ENCODE measurements around the gene GRM5. TPM values are rescaled to one million over a fixed set of nuclear protein-coding genes. Genes with fewer than 3 reads are reported as not detected.

Gene GRM5
- total RNA-seq, 1 donor from 2014 or later: not detected

DNA sequence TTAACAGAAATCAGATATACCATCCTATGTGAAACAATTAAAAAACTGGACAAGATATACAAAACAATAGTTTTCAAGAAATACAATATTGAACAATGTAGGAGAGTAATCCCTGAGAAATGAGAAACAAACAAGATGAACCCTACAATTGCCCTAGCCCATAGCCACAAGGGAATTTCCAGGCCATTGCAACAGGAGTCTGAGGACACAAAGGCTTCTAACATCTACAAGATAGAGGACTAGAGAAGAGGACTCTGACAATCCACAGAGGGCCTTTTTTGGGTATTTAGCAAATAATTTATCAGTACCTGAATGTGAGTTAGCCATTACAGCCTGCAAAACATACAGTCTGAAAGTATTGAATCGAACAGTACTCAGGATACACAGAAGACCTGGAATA is 251.7 kb downstream of the GRM5 start:
- Histone ChIP-seq H3K9ac (ENCODE audit: low read depth in 1 of 3, low read length in 3 of 3) (no peak overlapping the region), H3K4me1 (ENCODE audit: control insufficient read depth in 3 of 3, insufficient read depth in 3 of 3, low read length in 3 of 3) (no peaks in the 10 kb centered on the region), H3K4me3 (ENCODE audit: low read length in 3 of 3) (no peak overlapping the region), H3K27ac (ENCODE audit: low read depth, low read length) (no peak overlapping the region), H3K27me3 (ENCODE audit: control insufficient read depth in 3 of 3, insufficient read depth in 3 of 3, low read length in 3 of 3) (no peaks in the 10 kb centered on the region), H3K9me3 (ENCODE audit: control insufficient read depth in 3 of 3, low read length in 3 of 3) (peaks cover 0 to 2% (median 0%) of the 10 kb centered on the region in 3 donors), H3K36me3 (ENCODE audit: control insufficient read depth in 3 of 3, insufficient read depth in 3 of 3, low read length in 3 of 3) (no peaks in the 10 kb centered on the region)

DNA sequence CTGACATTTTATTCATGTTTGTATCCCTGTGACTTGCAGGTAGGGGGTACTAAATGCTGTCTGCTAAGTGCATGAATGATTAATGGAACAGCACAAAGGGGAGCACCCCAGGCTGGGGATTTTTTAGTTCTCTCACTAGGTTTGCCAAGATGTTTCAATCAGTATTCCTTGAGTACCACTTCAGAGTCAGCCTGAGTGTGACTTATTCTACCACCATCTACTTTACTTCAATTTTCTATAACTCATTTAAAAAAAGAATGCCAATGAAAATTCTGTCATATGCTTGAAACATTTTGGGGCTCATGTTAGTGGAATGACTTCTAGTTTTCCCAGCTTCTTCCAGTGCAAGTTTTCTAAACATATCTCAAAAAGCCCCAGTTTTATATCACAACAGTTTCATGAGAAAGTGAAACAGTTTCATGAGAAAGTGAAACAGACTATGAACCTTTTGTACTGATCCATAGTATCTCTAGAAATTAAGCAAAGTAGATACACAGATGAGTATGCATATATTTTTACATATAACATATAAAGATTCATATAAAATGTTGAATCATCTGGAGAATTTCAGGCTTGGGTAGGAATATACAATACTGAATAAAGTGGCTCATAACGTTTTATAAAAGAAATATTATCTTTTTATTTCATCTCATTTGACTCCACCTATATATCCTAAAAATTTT is 252.4 kb downstream of the GRM5 start:
- no peak overlapping the region for H3K9ac ChIP-seq (ENCODE audit: low read depth in 1 of 3, low read length in 3 of 3)
- H3K36me3 ChIP-seq (ENCODE audit: control insufficient read depth in 3 of 3, insufficient read depth in 3 of 3, low read length in 3 of 3): no peaks in the 10 kb centered on the region
- H3K4me3 ChIP-seq (ENCODE audit: low read length in 3 of 3): no peak overlapping the region
- peaks cover 0 to 2% (median 0%) of the 10 kb centered on the region in 3 donors for H3K9me3 ChIP-seq (ENCODE audit: control insufficient read depth in 3 of 3, low read length in 3 of 3)
- no peak overlapping the region for H3K27ac ChIP-seq (ENCODE audit: low read depth, low read length)
- no peaks in the 10 kb centered on the region for H3K4me1 ChIP-seq (ENCODE audit: control insufficient read depth in 3 of 3, insufficient read depth in 3 of 3, low read length in 3 of 3)
- no peaks in the 10 kb centered on the region for H3K27me3 ChIP-seq (ENCODE audit: control insufficient read depth in 3 of 3, insufficient read depth in 3 of 3, low read length in 3 of 3)

DNA sequence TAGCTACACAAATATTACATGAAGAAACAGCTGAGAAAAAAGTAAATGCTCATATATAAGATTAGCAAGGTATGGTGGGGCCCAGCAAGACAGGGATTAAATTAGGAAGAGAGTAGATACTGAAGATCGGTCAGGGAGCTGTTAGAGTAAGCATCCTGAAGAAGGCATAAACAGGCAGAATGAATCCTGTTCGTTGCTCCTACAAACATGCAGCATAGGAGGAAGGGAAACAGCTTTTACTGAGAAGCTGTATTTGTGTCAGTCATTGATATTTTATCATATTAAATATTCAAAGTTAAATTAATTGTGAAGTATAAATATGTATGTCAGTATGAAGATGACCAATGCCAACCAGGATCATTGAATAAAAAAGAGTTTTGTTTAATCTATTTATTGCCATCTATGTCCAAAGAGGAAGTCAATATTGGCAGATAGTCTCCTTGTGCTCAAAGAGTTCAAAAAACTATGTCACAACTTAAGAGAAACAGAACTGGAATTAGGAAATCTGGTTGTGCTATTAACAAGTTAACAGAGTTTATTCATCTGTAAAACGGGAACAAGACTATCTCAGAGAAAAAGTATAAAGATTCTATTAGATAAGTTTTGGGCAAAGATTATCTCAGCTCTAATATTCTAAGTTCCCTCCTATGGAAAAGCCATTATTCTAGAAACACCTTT is 255.2 kb downstream of the GRM5 start:
- H3K36me3 ChIP-seq (ENCODE audit: control insufficient read depth in 3 of 3, insufficient read depth in 3 of 3, low read length in 3 of 3): no peaks in the 10 kb centered on the region
- no peaks in the 10 kb centered on the region for H3K27me3 ChIP-seq (ENCODE audit: control insufficient read depth in 3 of 3, insufficient read depth in 3 of 3, low read length in 3 of 3)
- H3K9me3 ChIP-seq (ENCODE audit: control insufficient read depth in 3 of 3, low read length in 3 of 3): peaks cover 0 to 2% (median 0%) of the 10 kb centered on the region in 3 donors
- no peak overlapping the region for H3K9ac ChIP-seq (ENCODE audit: low read depth in 1 of 3, low read length in 3 of 3)
- no peak overlapping the region for H3K27ac ChIP-seq (ENCODE audit: low read depth, low read length)
- H3K4me1 ChIP-seq (ENCODE audit: control insufficient read depth in 3 of 3, insufficient read depth in 3 of 3, low read length in 3 of 3): no peaks in the 10 kb centered on the region
- H3K4me3 ChIP-seq (ENCODE audit: low read length in 3 of 3): no peak overlapping the region

DNA sequence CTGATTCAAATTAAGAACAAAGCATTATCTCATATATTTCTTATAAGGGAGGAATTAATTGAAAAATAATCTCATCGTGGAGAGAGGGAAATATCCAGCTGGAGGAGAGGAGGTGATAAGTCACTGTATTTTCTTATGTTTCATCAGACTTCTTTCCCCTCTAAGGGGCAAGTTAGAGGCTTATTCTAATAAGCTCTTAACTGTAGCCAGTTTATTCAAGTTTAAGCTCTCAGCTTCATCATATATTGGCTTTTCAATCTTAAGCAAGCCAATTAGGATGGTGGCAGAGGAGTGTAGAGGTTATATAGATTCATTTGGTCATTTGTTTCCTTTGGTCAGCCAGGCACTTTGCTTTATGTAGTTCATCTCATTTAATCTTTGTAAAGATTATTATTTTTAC is 256.7 kb downstream of the GRM5 start:
- H3K4me1 ChIP-seq (ENCODE audit: control insufficient read depth in 3 of 3, insufficient read depth in 3 of 3, low read length in 3 of 3): no peaks in the 10 kb centered on the region
- no peak overlapping the region for H3K9ac ChIP-seq (ENCODE audit: low read depth in 1 of 3, low read length in 3 of 3)
- no peaks in the 10 kb centered on the region for H3K36me3 ChIP-seq (ENCODE audit: control insufficient read depth in 3 of 3, insufficient read depth in 3 of 3, low read length in 3 of 3)
- H3K9me3 ChIP-seq (ENCODE audit: control insufficient read depth in 3 of 3, low read length in 3 of 3): peaks cover 0 to 2% (median 0%) of the 10 kb centered on the region in 3 donors
- H3K27me3 ChIP-seq (ENCODE audit: control insufficient read depth in 3 of 3, insufficient read depth in 3 of 3, low read length in 3 of 3): no peaks in the 10 kb centered on the region
- H3K4me3 ChIP-seq (ENCODE audit: low read length in 3 of 3): no peak overlapping the region
- H3K27ac ChIP-seq (ENCODE audit: low read depth, low read length): no peak overlapping the region

DNA sequence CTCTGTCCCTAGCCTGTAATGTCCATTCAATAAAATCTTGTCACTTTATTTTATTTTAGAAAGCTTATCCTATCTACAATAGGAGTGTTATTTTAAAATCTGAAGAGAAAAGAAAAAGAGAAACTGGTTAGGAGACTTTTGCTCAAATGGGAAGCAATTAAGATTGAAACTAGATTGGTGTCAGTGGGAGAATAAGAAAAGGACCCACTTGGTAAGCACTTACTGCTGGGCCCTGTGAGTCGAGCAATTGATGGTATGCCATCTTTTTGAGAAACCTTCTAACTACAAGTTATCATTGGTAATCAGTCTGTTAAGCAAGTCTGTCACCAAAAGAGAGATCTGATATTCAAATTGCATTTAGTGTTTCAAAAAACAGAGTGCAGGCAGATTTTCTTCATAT is 258.4 kb downstream of the GRM5 start:
- Histone ChIP-seq H3K4me1 (ENCODE audit: control insufficient read depth in 3 of 3, insufficient read depth in 3 of 3, low read length in 3 of 3) (no peaks in the 10 kb centered on the region), H3K4me3 (ENCODE audit: low read length in 3 of 3) (no peak overlapping the region), H3K27me3 (ENCODE audit: control insufficient read depth in 3 of 3, insufficient read depth in 3 of 3, low read length in 3 of 3) (no peaks in the 10 kb centered on the region), H3K9me3 (ENCODE audit: control insufficient read depth in 3 of 3, low read length in 3 of 3) (peaks cover 0 to 2% (median 0%) of the 10 kb centered on the region in 3 donors), H3K36me3 (ENCODE audit: control insufficient read depth in 3 of 3, insufficient read depth in 3 of 3, low read length in 3 of 3) (no peaks in the 10 kb centered on the region), H3K9ac (ENCODE audit: low read depth in 1 of 3, low read length in 3 of 3) (no peak overlapping the region), H3K27ac (ENCODE audit: low read depth, low read length) (no peak overlapping the region)

DNA sequence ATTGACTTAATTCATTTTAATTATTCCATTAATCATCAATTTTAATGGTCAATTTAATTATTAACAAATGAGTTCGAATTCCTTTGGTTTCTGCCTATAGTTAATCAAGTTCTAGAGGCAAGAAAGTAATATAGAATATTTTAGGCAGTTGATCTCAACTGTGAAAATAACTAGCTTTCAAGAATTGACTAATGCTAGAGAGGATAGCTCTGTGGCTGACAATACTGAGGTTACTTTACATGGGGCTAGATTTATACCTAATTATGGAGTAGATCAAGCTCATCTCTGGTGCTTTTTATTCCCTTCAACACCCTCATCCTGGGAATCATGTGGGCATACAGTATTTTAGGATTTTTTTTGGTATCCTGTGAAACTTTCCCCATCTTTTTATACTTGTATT is 259.4 kb downstream of the GRM5 start:
- Histone ChIP-seq H3K4me3 (ENCODE audit: low read length in 3 of 3) (no peak overlapping the region), H3K36me3 (ENCODE audit: control insufficient read depth in 3 of 3, insufficient read depth in 3 of 3, low read length in 3 of 3) (no peaks in the 10 kb centered on the region), H3K9ac (ENCODE audit: low read depth in 1 of 3, low read length in 3 of 3) (no peak overlapping the region), H3K4me1 (ENCODE audit: control insufficient read depth in 3 of 3, insufficient read depth in 3 of 3, low read length in 3 of 3) (no peaks in the 10 kb centered on the region), H3K27ac (ENCODE audit: low read depth, low read length) (no peak overlapping the region), H3K27me3 (ENCODE audit: control insufficient read depth in 3 of 3, insufficient read depth in 3 of 3, low read length in 3 of 3) (no peaks in the 10 kb centered on the region), H3K9me3 (ENCODE audit: control insufficient read depth in 3 of 3, low read length in 3 of 3) (no peaks in the 10 kb centered on the region)

DNA sequence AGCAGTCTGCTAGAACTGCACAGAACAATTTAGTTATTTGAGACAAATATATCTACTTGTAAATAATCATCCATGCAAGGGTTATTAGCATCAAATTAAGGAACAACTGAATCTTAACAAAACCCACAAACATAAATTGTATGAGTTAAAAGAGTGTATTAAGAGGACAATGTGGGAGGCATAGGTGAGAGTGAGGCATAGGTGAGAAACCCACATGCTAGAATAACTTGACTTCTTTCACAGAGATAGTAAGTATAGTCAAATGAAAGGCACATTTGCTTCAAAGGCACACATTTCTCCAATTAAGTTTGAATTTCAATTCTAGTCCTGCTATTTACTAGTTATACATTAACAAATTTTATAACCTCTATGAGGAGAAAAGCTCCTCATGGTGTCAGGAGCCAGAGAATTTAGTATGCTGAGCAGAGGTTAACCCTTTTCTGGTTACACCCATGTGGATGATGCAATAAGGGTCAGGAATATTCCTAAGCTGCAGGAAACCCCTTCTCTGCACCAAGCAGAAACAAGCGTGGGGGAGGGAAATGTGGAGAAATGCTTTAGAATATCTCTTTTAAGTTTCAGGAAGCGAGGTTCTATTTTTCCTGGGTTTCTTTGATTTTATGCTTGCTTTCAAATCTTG is 264.2 kb downstream of the GRM5 start:
- Histone ChIP-seq H3K27me3 (ENCODE audit: control insufficient read depth in 3 of 3, insufficient read depth in 3 of 3, low read length in 3 of 3) (no peaks in the 10 kb centered on the region), H3K9me3 (ENCODE audit: control insufficient read depth in 3 of 3, low read length in 3 of 3) (no peaks in the 10 kb centered on the region), H3K36me3 (ENCODE audit: control insufficient read depth in 3 of 3, insufficient read depth in 3 of 3, low read length in 3 of 3) (no peaks in the 10 kb centered on the region), H3K27ac (ENCODE audit: low read depth, low read length) (no peak overlapping the region), H3K4me3 (ENCODE audit: low read length in 3 of 3) (no peak overlapping the region), H3K9ac (ENCODE audit: low read depth in 1 of 3, low read length in 3 of 3) (no peak overlapping the region), H3K4me1 (ENCODE audit: control insufficient read depth in 3 of 3, insufficient read depth in 3 of 3, low read length in 3 of 3) (no peaks in the 10 kb centered on the region)

DNA sequence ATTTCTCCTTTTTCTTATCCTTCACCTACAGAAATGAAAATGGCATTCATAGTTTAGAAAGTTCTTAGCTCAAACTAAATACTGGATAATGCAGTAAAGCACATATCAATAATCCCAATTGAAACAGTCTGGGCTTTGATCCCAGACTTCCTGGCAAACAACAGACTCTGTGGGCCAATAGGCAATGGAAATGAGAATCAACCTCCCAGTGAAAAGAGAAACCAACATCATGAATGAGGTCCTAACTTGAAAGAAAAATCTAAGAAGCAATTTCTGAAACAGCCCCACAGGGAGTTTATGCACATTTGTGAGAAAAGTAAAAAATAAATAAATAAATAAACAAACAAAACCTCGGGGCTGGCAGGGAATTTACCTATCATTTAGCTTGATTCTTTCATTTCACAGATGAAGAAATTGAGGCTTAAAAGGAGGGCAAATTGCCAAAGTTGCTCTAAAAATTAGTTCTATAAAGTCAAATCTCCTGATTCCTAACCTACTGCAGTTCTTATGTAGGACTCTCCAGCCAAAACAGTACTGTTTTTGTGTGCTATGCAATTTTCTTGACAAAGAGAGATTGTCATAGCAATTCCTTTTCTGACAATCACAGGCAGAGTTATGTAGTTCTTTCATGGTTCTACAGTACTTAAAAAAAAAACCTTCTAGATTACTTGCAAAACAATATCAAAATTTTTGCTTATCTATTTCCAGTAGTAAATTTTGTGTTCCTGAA is 265.8 kb downstream of the GRM5 start:
- Histone ChIP-seq H3K9ac (ENCODE audit: low read depth in 1 of 3, low read length in 3 of 3) (no peak overlapping the region), H3K36me3 (ENCODE audit: control insufficient read depth in 3 of 3, insufficient read depth in 3 of 3, low read length in 3 of 3) (no peaks in the 10 kb centered on the region), H3K9me3 (ENCODE audit: control insufficient read depth in 3 of 3, low read length in 3 of 3) (no peaks in the 10 kb centered on the region), H3K4me3 (ENCODE audit: low read length in 3 of 3) (no peak overlapping the region), H3K27ac (ENCODE audit: low read depth, low read length) (no peak overlapping the region), H3K4me1 (ENCODE audit: control insufficient read depth in 3 of 3, insufficient read depth in 3 of 3, low read length in 3 of 3) (no peaks in the 10 kb centered on the region), H3K27me3 (ENCODE audit: control insufficient read depth in 3 of 3, insufficient read depth in 3 of 3, low read length in 3 of 3) (no peaks in the 10 kb centered on the region)

DNA sequence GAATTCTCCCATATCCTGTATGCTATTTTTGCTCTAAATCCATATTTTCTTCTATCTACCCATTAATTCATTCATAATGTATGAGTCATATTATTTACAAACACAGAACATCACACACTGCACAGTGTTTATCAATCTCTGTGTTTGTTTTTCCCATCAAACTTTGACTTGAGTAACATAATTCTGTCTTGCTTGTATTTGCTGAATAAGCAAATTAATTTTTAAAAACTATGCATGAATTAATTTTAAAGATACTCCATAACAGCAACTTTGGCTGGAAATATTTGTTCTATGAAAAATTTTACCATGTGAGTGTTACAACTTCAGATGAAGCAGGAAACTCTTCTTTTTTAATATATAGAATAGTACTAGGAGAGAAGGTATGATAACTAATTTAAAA is 275.6 kb downstream of the GRM5 start:
- no peak overlapping the region for H3K9ac ChIP-seq (ENCODE audit: low read depth in 1 of 3, low read length in 3 of 3)
- no peaks in the 10 kb centered on the region for H3K4me1 ChIP-seq (ENCODE audit: control insufficient read depth in 3 of 3, insufficient read depth in 3 of 3, low read length in 3 of 3)
- H3K36me3 ChIP-seq (ENCODE audit: control insufficient read depth in 3 of 3, insufficient read depth in 3 of 3, low read length in 3 of 3): no peaks in the 10 kb centered on the region
- no peaks in the 10 kb centered on the region for H3K27me3 ChIP-seq (ENCODE audit: control insufficient read depth in 3 of 3, insufficient read depth in 3 of 3, low read length in 3 of 3)
- no peak overlapping the region for H3K4me3 ChIP-seq (ENCODE audit: low read length in 3 of 3)
- no peak overlapping the region for H3K27ac ChIP-seq (ENCODE audit: low read depth, low read length)
- no peaks in the 10 kb centered on the region for H3K9me3 ChIP-seq (ENCODE audit: control insufficient read depth in 3 of 3, low read length in 3 of 3)

DNA sequence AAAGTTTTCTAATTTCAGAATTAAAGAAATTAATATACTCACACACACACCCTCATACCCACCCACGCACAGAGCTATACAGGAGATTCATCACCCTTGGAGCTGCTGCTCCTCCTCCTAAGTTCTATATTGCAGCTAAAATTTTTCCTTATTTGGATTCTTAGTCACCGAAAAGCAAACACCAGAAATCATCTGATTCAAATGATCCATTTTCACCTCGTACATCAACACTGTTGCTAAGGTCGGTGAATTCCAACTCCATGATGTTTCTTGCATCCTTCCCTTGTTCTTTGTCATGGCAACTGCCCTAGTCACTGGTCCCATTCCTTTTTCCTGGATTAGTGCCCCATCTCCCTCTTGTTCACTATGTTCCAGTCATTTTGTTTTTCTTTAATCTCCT is 286.2 kb downstream of the GRM5 start:
- no peak overlapping the region for H3K27ac ChIP-seq (ENCODE audit: low read depth, low read length)
- no peak overlapping the region for H3K9ac ChIP-seq (ENCODE audit: low read depth in 1 of 3, low read length in 3 of 3)
- H3K4me1 ChIP-seq (ENCODE audit: control insufficient read depth in 3 of 3, insufficient read depth in 3 of 3, low read length in 3 of 3): no peaks in the 10 kb centered on the region
- H3K36me3 ChIP-seq (ENCODE audit: control insufficient read depth in 3 of 3, insufficient read depth in 3 of 3, low read length in 3 of 3): no peaks in the 10 kb centered on the region
- no peaks in the 10 kb centered on the region for H3K9me3 ChIP-seq (ENCODE audit: control insufficient read depth in 3 of 3, low read length in 3 of 3)
- no peaks in the 10 kb centered on the region for H3K27me3 ChIP-seq (ENCODE audit: control insufficient read depth in 3 of 3, insufficient read depth in 3 of 3, low read length in 3 of 3)
- H3K4me3 ChIP-seq (ENCODE audit: low read length in 3 of 3): no peak overlapping the region
